Measurements from ENCODE around the gene LTA4H.

GRCh38 chr12:95998611-95999286 lies 36.6 kb downstream of the LTA4H start:
- TF ChIP-seq EZH2 (IDR thresholded peaks at IDR 0.05; ENCODE audit: borderline replicate concordance, low read depth, low read length, poor library complexity, severe bottlenecking): no peak
- peak; percentile 85 for TF ChIP-seq CTCF (conservative IDR thresholded peaks at IDR 0.05; ENCODE audit: low read depth, low read length)

All from A673 (cell line).